T1000 (cell line): ENCODE data around the gene PBRM1.

ENCODE experiments used
- DNase-seq: peaks from one replicate; lab custom pipeline; 2025; ENCODE audit warnings: mixed read lengths; lab: John Stamatoyannopoulos, UW

The PBRM1 gene

GRCh38 chr3:52670621-52671521, 14.8 kb downstream of the PBRM1 start:
- peak; percentile 91 for DNase-seq

DNA sequence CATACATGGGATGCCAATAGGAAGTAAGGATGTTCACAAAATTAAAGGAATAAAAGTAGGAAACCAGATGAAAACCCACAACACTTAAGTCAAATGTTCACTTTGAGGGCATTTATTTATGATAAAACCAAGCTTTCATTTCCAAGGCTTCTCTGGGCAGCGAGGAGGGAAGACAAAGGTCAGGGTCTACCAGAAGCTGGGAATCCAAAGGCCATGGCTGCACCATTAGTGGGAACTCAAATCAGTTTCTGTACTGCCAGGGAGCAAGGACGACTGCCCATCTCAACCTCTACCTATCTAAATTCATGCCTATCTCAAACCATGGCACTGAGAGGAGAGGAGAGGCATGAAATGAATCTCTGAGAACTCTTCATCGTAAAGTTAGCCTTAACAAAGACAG, 22.6 kb downstream of the PBRM1 start:
- DNase-seq: no peak

- no peak for DNase-seq
Measured at GRCh38 chr3:52660046-52660445, 25.7 kb downstream of the PBRM1 start.

GRCh38 chr3:52655895-52656294, 29.8 kb downstream of the PBRM1 start:
- DNase-seq: no peak

DNA sequence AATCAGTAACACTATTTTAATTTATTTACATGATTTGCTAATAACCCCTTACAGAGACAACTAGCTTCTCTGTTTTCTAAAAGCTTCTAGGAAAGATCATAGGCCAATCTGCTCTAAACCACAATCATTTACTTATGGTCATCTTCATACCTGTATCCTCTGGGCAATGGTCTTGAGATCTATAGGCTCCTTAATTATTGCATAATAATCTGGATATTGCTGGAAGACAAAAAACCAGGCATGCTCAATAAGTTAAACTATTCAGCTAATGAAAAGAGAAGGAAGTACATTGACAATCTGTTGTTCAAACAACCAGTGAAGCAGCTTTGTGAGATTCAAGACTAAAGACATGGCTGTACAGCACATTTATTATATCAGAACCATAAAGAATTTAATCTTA, 34.1 kb downstream of the PBRM1 start:
- no peak for DNase-seq

GRCh38 chr3:52650439-52650838, 35.3 kb downstream of the PBRM1 start:
- no peak for DNase-seq

GRCh38 chr3:52649461-52650210, 36.1 kb downstream of the PBRM1 start:
- no peak for DNase-seq

DNA sequence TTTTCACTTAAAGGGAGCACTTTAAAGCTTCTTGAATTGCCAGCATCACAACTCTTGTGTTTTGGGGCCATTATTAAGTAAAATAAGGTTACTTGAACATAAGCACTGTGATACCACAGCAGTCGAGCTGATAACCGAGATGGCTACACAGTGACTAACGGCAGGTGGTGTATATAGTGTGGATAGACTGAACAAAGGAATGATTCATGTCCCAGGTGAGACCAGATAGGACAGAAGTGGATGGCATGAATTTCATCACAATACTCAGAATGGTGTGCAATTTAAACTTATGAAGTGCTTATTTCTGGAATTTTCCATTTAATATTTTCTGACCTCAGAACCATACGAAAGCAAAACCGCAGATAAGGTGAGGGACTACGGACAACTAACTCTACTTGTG, 40.2 kb downstream of the PBRM1 start:
- DNase-seq: no peak

GRCh38 chr3:52636673-52637072, 49.0 kb downstream of the PBRM1 start:
- no peak for DNase-seq

GRCh38 chr3:52633786-52634185, 51.9 kb downstream of the PBRM1 start:
- no peak for DNase-seq

GRCh38 chr3:52625041-52625440, 60.7 kb downstream of the PBRM1 start:
- no peak for DNase-seq

DNA sequence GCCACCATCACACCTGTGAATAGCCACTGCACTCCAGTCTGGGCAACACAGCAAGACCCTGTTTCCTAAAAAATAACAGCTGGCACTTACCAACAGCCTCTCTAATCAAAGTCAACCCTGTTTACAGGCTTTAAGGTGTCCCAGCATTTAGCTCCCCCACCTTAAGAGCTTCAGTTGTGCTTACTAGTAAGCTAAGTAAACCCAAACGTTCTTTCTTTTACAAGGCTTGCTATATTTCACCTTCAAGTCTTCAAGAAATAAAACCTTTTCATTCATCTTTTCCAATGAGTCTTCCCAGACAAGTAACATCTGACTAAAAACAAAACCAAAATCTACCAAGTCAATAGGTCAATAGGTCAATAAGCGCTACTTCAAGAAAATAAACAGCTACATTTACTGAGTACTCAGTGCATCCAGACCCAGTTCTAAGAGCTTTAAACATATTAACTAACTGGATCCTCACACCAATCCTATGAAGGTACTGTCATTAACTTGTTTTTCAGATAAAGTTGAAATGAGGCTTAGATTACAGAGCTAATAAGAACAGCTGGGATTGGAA, 62.4 kb downstream of the PBRM1 start:
- DNase-seq: no peak

GRCh38 chr3:52620580-52620979, 65.1 kb downstream of the PBRM1 start:
- no peak for DNase-seq

GRCh38 chr3:52615166-52615565, 70.5 kb downstream of the PBRM1 start:
- no peak for DNase-seq

GRCh38 chr3:52614689-52615088, 71.0 kb downstream of the PBRM1 start:
- DNase-seq: no peak

DNA sequence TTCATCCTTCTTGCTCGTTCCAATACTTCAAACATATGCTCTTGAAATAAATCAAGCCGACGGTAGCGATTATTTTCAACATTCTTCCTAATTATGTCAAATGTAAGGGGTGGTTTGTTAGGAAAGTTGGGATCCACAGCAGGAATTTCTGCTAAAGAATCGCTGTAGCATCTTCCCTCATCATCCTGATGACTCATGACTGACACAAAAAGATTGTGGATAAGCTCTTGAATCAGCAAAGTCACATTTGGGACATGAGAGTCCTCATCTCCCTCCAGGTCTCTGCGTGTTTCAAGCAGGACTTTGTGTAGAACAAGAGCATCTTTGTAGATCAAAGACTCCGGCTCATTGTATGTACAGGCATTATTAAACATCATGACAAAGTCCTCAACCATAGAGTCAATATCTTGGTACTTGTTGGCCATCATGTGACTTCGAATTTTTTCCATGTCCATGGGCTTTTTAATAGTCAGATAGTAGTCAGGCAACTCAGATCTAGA, 76.3 kb downstream of the PBRM1 start:
- no peak for DNase-seq

DNA sequence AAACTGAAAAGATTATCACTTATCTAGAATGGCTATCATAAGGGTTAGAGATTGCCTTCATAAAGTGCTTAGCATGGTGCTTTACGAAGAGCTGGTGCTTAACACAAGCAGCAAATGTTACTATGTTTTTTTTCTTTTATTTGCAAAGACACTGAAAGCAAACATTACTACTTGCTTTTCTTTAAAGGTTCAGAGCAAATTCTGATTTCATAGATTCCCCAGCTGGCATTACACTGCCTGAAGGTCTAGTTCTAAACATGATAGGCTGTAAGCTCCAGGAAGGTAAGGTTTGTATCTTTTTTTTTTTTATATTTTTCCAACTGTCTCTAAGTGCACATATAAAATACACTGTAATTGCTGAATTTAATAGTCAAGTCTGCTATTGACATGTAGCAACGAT, 77.4 kb downstream of the PBRM1 start:
- no peak for DNase-seq

- no peak for DNase-seq
Measured at GRCh38 chr3:52606373-52607085, 79.2 kb downstream of the PBRM1 start.

DNA sequence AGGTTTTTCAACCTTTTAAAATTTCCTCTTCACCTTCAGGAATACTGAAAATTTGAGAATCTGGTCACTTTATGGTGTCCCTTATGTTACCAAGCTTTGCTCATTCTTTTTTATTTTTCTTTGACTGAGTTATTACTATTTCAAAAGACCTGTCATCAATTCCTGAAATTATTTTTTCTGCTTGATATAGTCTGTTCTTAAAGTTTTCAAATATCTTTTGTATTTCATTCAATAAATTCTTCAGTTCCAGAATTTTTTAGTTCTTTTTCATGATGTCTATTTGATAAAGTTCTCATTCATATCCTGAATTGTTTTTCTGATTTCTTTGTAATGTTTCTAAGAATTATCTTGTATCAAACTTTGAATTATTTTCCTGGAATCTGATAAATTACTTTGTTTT, 85.5 kb downstream of the PBRM1 start:
- no peak for DNase-seq

- DNase-seq: no peak
Measured at GRCh38 chr3:52596658-52597265, 89.0 kb downstream of the PBRM1 start.

- no peak for DNase-seq
Measured at GRCh38 chr3:52593103-52593502, 92.6 kb downstream of the PBRM1 start.
